Renal pelvis (tissue), 4 donors: ENCODE measurements around the gene NOTCH3. TPM values are rescaled to one million over a fixed set of nuclear protein-coding genes. Genes with fewer than 3 reads are reported as not detected.

Experiments
- DNase-seq: peaks from one replicate; pipeline ENCODE4 v3.0.0-alpha.2; 2013
- polyA plus RNA-seq, 3 donors: library from polyadenylated mRNA; unstranded; fragments of 120-200 nt; gene quantifications; one replicate each; pipeline ENCODE4 v1.2.1, GENCODE V29; 2013; ENCODE audit not compliant: insufficient read length in 3 of 3

NOTCH3 gene
- polyA plus RNA-seq, 3 donors: 106 to 137 (median 135) TPM

- no peak for DNase-seq
Measured at GRCh38 chr19:15238639-15239155, 37.9 kb upstream of the NOTCH3 start.

GRCh38 chr19:15237759-15238638 is 37.2 kb upstream of the NOTCH3 start:
- no peak for DNase-seq

GRCh38 chr19:15236886-15237285 is 36.1 kb upstream of the NOTCH3 start:
- DNase-seq: no peak

DNA sequence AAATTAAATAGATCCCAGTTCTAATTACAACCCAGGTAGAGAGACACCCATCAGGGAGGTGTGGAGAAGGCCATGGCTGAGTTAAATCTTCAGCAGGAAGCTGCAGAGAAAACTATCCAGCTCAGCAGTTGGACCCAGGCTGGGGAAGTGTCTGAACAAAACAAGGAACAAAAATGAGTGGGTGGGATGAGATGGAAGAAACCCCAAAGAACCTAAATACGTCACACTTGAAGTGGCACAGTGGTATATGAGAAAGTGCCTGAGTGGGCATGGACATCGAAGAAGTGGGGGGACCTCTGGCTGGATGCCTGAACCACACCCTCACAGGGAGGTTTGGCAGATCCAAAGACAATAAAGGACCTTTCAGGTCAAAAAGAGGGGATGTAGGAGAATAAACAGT is 35.0 kb upstream of the NOTCH3 start:
- no peak for DNase-seq

DNA sequence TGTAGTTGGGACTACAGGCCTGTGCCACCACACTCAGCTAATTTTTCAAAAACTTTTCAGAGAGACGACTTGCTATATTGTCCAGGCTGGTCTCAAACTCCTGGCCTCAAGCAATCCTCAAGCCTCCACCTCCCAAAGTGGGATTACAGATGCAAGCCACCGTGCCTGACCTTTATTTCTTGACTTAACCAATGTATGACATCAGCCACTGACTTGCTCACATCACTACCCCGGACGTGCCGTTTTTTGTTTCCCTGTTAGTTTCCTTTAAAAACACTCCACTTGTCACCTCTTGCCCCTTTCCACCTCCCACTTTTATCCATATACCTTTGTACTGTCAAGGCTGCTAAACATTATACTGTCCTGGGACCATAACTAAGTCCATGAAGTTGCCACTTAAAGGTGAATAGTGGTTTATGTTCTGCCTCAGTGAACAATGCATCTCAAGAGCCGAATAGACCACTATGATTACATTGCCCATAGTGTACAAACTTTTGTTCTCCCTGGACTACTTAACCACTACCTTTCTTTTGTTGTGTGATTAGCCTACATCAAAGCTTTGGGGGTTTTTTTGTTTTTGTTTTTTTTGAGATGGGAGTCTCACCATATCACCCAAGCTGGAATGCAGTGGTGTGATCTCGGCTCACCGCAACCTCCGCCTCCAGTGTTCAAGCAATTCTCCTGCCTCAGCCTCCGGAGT is 33.8 kb upstream of the NOTCH3 start:
- DNase-seq: no peak

DNA sequence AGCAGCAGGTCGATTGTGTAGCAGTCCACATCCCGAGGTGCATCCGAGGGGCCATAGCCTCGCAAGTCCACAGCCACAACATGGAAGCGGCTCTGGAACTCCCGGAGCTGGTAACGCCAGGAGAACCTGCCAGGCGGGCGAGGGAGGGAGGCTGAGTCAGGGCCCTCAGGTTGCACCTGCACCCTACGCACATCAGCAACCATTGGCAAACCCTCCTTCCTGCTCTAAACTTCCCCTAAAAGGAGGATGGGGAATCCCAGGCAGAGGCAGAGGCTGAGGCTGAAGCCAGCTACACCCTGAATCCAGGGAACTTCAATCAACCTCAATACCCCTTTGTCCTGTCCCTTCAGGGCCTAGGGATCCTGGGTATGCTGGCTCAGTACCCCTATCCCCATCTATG is 30.5 kb upstream of the NOTCH3 start:
- DNase-seq: no peak

GRCh38 chr19:15227261-15227660 is 26.5 kb upstream of the NOTCH3 start:
- DNase-seq: no peak

GRCh38 chr19:15225760-15226159 is 25.0 kb upstream of the NOTCH3 start:
- no peak for DNase-seq

- no peak for DNase-seq
Measured at GRCh38 chr19:15223649-15224361, 23.0 kb upstream of the NOTCH3 start.

DNA sequence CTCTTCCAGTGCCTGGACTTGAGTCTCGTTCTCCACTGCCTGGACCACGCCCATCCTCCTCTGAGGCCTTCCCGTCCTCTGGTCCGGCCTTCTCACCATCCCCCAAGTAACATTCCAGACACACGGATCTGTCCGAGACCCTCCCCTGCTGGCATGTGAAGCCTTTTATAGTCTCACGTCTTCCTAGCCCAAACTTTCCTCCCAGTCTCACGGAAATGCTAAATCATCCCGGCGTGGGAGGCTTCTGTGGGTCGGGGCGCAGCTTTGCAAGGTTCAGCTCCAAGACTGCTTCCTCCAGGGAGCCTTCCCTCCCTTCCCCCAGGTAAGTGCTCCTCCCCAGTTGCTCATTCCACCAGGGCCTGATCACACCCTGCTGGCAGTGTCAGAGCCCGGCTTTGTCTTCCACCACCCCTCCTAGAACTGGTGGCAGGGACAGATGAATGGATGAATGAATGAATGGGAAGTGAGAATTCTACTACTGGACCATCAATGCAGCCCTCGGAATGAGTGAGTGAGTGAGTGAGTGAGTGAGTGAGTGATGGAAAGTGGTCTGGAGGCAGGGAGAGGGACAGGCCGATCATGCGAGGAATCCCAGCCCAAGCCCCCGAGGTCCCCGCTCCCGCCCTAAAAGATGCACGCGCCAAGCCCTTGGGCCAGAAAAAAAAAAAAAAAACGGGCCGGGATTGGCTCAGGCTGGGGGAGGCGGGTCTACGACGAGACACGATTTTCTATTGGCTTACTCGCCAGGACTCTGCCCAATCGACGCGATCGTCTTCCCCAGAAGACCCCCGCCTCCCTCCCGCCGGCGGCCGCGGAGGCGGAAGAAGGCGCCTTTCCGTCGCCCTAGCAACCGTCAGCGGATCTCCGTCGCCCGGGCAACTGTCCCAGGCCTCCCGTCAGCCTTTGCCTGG is 22.2 kb upstream of the NOTCH3 start:
- DNase-seq: peak; percentile 97

DNA sequence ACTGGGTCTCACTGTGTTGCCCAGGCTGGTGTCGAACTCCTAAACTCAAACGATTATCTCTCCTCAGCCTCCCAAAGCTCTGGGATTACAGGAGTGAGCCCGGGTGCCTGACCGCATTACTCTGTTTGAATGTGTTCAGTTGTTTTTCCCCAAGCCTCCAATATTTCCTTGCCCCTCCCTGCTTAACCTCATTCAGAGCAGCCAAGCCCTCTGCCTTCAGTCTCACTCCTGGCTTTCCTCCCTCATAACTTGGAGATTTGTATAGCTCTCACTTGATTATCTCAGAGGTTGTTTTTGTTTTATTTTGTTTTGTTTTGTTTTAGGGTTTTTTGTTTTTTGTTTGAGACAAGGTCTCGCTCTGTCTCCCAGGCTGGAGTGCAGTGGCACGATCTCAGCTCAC is 20.0 kb upstream of the NOTCH3 start:
- DNase-seq: no peak

- DNase-seq: no peak
Measured at GRCh38 chr19:15218501-15218900, 17.7 kb upstream of the NOTCH3 start.

GRCh38 chr19:15216363-15216762 is 15.6 kb upstream of the NOTCH3 start:
- no peak for DNase-seq

DNA sequence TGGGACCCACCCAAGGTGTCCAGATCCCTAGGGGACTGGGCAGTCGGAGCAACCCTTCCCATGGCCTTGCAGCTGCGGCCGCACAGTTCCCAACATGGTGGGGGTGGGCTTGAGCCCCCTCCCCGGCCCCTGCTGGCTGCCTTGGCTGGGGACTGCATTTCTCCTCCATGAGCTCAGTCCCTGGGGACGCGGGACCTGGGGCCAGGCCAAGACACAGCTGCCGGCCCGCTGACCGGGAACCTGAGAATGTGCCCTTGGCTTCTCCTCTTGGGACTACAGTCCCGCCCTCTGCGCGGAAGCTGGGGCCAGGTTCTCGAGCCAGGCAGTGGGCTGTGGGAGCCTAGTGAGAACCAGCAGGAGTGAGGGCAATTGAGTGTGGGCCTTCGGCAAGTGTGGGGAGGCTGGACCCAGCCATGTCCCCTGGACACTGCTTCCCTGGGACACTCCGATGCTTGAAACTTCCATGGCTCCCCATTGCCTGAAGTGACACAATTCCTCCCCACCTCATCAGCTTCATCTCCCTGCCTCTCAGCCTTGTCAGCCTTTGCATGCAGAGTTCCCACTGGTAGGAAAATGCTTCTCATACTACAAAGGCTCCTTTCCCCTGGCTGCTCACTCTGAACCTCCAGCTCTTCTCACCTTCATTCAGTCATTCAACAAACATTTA is 13.1 kb upstream of the NOTCH3 start:
- no peak for DNase-seq

DNA sequence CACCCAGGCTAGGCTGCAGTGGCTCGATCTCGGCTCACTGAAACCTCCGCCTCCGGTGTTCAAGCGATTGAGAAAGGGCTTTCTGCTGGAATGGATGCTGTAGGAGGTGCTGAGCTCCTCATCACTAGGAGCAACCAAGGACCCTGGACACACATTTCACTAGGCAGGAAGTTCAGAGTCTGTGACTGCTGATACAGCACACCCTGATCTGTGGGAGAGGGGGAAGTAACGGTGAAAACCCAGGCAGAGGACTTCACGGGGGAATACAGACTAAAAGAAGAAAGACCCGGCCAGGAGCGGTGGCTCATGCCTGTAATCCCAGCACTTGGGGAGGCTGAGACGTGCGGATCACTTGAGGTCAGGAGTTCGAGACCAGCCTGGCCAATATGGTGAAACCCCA is 11.9 kb upstream of the NOTCH3 start:
- no peak for DNase-seq

DNA sequence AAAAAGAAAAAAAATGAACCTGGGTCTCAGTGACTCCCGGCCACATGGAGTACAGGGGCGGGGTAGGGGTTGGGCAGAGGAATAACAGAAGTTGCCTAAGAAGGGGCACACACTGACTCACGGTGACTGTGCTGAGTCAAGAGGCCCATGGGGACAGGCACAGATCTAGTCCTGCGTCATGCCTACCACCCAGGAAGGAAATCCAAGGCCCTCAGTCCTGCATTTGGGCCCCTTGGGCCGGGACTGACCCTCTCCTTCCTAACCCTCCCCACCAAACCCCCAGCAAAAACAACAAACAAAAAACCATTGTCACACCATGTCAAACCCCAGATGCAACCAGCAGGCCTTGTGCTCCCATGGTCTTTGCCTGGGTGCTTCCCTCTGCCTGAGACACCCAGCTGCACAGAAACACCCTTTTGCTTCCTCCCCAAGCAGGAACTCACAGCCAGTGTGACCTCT is 9.6 kb upstream of the NOTCH3 start:
- DNase-seq: no peak

DNA sequence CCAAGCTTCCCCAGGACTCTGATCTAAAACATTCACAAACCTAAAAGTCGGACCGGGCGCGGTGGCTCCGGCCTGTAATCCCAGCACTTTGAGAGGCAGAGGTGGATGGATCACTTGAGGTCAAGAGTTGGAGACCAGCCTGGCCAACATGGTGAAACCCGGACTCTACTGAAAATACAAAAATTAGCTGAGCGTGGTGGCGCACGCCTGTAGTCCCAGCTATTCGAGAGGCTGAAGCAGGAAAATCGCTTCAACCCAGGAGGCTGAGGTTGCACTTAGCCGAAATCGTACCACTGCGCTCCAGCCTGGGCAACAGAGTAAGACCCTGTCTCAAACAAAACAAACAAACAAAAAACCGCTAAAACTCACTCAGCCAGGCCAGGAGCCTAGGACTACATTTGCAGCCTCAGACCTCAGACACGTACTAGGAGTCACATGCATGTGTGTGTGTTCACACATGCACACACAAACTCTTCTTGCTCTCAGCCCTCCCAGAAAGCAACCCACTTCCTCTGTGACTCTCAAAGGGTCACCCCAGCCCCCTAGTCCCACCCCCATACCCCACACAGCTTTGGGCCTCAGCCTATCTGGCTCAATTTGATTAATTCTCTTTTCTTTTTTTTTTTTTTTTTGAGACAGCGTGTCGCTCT is 704 bp upstream of the NOTCH3 start:
- no peak for DNase-seq

- DNase-seq: peak; percentile 87
Measured at GRCh38 chr19:15199661-15200552, 888 bp downstream of the NOTCH3 start.
